Measurements from ENCODE around the gene VMAC. TPM values are rescaled to one million over a fixed set of nuclear protein-coding genes. Genes with fewer than 3 reads are reported as not detected.

The VMAC gene
- total and polyA plus RNA-seq, 10 donors, result 2.1 to 15.9 (median 11.5) TPM

GRCh38 chr19:5903624-5904351, 884 bp upstream of the VMAC start, which contains the start of gene NDUFA11:
Gene NDUFA11, minus strand, starts transcription at chr19:5903790. Its CDS starts 82 bp downstream, at chr19:5903708.
- H3K9me3 ChIP-seq, result no peaks in the 10 kb centered on the region
- H3K27me3 ChIP-seq (replicated peaks in 1 of 7), result no peaks in the 10 kb centered on the region
- H3K36me3 ChIP-seq, result peaks cover 0 to 30% (median 6%) of the 10 kb centered on the region in 6 donors
- WGBS, 5 donors, result 0% methylated on average over 28 to 57 of the region's 57 CpGs
- peak within 1 kb of the TSS; percentile 84 to 97 (median 92) for H3K27ac ChIP-seq
- intact Hi-C loops (cut with DNase I; ENCODE audit: low total_unique reads), result loop anchor here (10.0 kb wide), 1 partner anchor 61 kb away; no protein-coding TSS in a partner anchor
- peak within 1 kb of the TSS; percentile 67 to 98 (median 90) for H3K4me3 ChIP-seq
- TF ChIP-seq POLR2A (IDR thresholded peaks at IDR 0.05) (peak in 2 of 3 donors; percentile 30 to 43), POLR2AphosphoS5 (IDR thresholded peaks at IDR 0.05) (peak; percentile 95 to 97 (median 96))
- TF ChIP-seq, protein P1, sequence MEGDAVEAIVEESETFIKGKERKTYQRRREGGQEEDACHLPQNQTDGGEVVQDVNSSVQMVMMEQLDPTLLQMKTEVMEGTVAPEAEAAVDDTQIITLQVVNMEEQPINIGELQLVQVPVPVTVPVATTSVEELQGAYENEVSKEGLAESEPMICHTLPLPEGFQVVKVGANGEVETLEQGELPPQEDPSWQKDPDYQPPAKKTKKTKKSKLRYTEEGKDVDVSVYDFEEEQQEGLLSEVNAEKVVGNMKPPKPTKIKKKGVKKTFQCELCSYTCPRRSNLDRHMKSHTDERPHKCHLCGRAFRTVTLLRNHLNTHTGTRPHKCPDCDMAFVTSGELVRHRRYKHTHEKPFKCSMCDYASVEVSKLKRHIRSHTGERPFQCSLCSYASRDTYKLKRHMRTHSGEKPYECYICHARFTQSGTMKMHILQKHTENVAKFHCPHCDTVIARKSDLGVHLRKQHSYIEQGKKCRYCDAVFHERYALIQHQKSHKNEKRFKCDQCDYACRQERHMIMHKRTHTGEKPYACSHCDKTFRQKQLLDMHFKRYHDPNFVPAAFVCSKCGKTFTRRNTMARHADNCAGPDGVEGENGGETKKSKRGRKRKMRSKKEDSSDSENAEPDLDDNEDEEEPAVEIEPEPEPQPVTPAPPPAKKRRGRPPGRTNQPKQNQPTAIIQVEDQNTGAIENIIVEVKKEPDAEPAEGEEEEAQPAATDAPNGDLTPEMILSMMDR (IDR thresholded peaks at IDR 0.05 in 8 of 11, conservative IDR thresholded peaks at IDR 0.05 in 3 of 11), result peak in 4 of 11 experiments; percentile 13 to 21 (median 18)
- peaks cover 16 to 73% (median 36%) of the 10 kb centered on the region in 6 donors for H3K4me1 ChIP-seq
- peak; percentile 99 for DNase-seq

GRCh38 chr19:5905114-5905778, 574 bp downstream of the VMAC start:
- Histone ChIP-seq H3K27me3 (replicated peaks in 1 of 7) (no peaks in the 10 kb centered on the region), H3K9me3 (no peaks in the 10 kb centered on the region), H3K36me3 (peaks cover 0 to 38% (median 17%) of the 10 kb centered on the region in 6 donors), H3K27ac (peak overlapping the region; percentile 68 to 97 (median 92)), H3K4me3 (peak overlapping the region; percentile 76 to 98 (median 88)), H3K4me1 (peaks cover 16 to 71% (median 36%) of the 10 kb centered on the region in 6 donors)
- intact Hi-C loops (cut with DNase I; ENCODE audit: low total_unique reads), result loop anchor here (10.0 kb wide), 1 partner anchor 60 kb away; no protein-coding TSS in a partner anchor
- TF ChIP-seq, protein P1 (IDR thresholded peaks at IDR 0.05 in 8 of 11, conservative IDR thresholded peaks at IDR 0.05 in 3 of 11), result no peak
- TF ChIP-seq POLR2AphosphoS5 (IDR thresholded peaks at IDR 0.05), result no peak
- TF ChIP-seq POLR2A (IDR thresholded peaks at IDR 0.05), result no peak
- WGBS, 5 donors, result 48 to 55% (median 51%) methylated on average over 31 of the region's 31 CpGs
- no peak for DNase-seq

- peaks cover 16 to 53% (median 24%) of the 10 kb centered on the region in 6 donors for H3K4me1 ChIP-seq
- no peak overlapping the region for H3K4me3 ChIP-seq
- peaks cover 0 to 39% (median 20%) of the 10 kb centered on the region in 6 donors for H3K36me3 ChIP-seq
- intact Hi-C loops (cut with DNase I; ENCODE audit: low total_unique reads), result loop anchor here (10.0 kb wide), 1 partner anchor 58 kb away; no protein-coding TSS in a partner anchor
- H3K27me3 ChIP-seq (replicated peaks in 1 of 7), result no peaks in the 10 kb centered on the region
- no peaks in the 10 kb centered on the region for H3K9me3 ChIP-seq
- no peak overlapping the region for H3K27ac ChIP-seq
- DNase-seq, result no peak
- no peak for TF ChIP-seq POLR2A (IDR thresholded peaks at IDR 0.05)
- TF ChIP-seq, protein P1 (IDR thresholded peaks at IDR 0.05 in 8 of 11, conservative IDR thresholded peaks at IDR 0.05 in 3 of 11), result no peak
- no peak for TF ChIP-seq POLR2AphosphoS5 (IDR thresholded peaks at IDR 0.05)
- WGBS, 5 donors, result 60 to 88% (median 69%) methylated on average over 4 to 5 of the region's 5 CpGs
Observed at GRCh38 chr19:5907241-5907640, 2.6 kb downstream of the VMAC start.

Measured in spleen (tissue), 11 donors.